WTC11 (cell line): ENCODE data around the gene ATP6V1G3.

Experiments
- ZNF396 ChIP-seq: fragments of 250-450 bp; sonication (Bioruptor Pico); IDR thresholded peaks from 2 replicates; pipeline ENCODE4 v1.8.0; 2021; ENCODE audit warnings: mild to moderate bottlenecking, moderate library complexity, borderline replicate concordance
- TF ChIP-seq, protein P1 (sequence below): fragments of 200-600 bp; IDR thresholded peaks from 2 replicates; pipeline ENCODE4 v1.8.0; 2022; ENCODE audit warnings: antibody characterized with exemption
- TF ChIP-seq, protein P2 (sequence below): sonication (generic); formaldehyde crosslinking; IDR thresholded peaks from 2 replicates; pipeline ENCODE4 v1.8.1; 2022; ENCODE audit warnings: mild to moderate bottlenecking, missing genetic modification reagents, moderate library complexity, borderline replicate concordance
- TF ChIP-seq, protein P3 (sequence below): sonication (generic); formaldehyde crosslinking; IDR thresholded peaks from 2 replicates; pipeline ENCODE4 v1.8.0; 2023; ENCODE audit warnings: missing genetic modification reagents, mild to moderate bottlenecking, borderline replicate concordance

DNA sequence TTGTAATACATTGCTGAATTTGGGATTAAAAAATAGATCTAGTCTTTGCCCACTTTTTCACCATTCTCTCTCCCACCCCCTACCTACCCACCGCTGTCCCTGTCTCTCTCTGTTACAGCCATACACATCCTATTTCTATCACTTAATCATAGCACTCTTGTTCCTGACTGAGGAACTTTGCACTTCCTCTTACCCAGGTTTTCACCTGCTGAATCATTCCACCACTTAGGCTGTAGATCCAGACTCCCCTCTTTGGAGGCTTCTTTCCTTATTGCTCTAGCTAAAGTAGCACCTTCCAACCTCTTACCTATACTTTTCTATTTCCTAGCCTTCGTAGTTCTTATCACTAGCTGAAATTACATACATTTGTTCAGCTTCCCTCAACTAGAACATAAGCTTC lies 59.6 kb downstream of the ATP6V1G3 start:
- TF ChIP-seq ZNF396 (CRISPR knock-in tag): no peak
- TF ChIP-seq, protein P1, sequence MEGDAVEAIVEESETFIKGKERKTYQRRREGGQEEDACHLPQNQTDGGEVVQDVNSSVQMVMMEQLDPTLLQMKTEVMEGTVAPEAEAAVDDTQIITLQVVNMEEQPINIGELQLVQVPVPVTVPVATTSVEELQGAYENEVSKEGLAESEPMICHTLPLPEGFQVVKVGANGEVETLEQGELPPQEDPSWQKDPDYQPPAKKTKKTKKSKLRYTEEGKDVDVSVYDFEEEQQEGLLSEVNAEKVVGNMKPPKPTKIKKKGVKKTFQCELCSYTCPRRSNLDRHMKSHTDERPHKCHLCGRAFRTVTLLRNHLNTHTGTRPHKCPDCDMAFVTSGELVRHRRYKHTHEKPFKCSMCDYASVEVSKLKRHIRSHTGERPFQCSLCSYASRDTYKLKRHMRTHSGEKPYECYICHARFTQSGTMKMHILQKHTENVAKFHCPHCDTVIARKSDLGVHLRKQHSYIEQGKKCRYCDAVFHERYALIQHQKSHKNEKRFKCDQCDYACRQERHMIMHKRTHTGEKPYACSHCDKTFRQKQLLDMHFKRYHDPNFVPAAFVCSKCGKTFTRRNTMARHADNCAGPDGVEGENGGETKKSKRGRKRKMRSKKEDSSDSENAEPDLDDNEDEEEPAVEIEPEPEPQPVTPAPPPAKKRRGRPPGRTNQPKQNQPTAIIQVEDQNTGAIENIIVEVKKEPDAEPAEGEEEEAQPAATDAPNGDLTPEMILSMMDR: no peak
- TF ChIP-seq, protein P2, sequence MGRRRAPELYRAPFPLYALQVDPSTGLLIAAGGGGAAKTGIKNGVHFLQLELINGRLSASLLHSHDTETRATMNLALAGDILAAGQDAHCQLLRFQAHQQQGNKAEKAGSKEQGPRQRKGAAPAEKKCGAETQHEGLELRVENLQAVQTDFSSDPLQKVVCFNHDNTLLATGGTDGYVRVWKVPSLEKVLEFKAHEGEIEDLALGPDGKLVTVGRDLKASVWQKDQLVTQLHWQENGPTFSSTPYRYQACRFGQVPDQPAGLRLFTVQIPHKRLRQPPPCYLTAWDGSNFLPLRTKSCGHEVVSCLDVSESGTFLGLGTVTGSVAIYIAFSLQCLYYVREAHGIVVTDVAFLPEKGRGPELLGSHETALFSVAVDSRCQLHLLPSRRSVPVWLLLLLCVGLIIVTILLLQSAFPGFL (CRISPR knock-in tag): no peak
- TF ChIP-seq, protein P3, sequence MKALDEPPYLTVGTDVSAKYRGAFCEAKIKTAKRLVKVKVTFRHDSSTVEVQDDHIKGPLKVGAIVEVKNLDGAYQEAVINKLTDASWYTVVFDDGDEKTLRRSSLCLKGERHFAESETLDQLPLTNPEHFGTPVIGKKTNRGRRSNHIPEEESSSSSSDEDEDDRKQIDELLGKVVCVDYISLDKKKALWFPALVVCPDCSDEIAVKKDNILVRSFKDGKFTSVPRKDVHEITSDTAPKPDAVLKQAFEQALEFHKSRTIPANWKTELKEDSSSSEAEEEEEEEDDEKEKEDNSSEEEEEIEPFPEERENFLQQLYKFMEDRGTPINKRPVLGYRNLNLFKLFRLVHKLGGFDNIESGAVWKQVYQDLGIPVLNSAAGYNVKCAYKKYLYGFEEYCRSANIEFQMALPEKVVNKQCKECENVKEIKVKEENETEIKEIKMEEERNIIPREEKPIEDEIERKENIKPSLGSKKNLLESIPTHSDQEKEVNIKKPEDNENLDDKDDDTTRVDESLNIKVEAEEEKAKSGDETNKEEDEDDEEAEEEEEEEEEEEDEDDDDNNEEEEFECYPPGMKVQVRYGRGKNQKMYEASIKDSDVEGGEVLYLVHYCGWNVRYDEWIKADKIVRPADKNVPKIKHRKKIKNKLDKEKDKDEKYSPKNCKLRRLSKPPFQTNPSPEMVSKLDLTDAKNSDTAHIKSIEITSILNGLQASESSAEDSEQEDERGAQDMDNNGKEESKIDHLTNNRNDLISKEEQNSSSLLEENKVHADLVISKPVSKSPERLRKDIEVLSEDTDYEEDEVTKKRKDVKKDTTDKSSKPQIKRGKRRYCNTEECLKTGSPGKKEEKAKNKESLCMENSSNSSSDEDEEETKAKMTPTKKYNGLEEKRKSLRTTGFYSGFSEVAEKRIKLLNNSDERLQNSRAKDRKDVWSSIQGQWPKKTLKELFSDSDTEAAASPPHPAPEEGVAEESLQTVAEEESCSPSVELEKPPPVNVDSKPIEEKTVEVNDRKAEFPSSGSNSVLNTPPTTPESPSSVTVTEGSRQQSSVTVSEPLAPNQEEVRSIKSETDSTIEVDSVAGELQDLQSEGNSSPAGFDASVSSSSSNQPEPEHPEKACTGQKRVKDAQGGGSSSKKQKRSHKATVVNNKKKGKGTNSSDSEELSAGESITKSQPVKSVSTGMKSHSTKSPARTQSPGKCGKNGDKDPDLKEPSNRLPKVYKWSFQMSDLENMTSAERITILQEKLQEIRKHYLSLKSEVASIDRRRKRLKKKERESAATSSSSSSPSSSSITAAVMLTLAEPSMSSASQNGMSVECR (CRISPR knock-in tag): no peak
